ENCODE measurements around the gene MYOM1.
"Not testable (repeated sequence)": the region's sequence is repeated elsewhere in the genome, so short reads cannot be mapped to it uniquely, and the experiment has no call there.

The MYOM1 gene

DNA sequence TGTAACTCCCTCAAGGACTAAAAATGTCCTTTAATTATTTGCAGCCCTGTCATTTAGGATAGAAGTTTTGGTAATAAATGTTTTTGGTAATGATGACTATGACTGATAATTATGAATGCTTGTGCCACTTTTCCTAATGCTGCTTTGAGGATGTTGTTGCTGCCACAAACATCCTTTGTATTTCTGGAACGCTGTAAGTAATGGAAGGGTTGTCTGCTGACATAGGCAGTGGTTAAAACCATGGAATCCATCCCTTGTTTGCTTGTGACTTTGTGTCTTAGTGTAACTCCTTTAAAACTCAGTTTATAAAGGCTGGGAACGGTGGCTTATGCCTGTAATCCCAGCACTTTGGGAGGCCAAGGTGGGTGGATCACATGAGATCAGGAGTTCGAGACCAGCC is 187.0 kb downstream of the MYOM1 start:
- Histone ChIP-seq H3K36me3 (ENCODE audit: control insufficient read depth, insufficient read depth, low read length) (no peaks in the 10 kb centered on the region), H3K9ac (no peak overlapping the region), H2AFZ (no peak overlapping the region), H3K4me1 (no peaks in the 10 kb centered on the region), H3K4me3 (ENCODE audit: low read depth, low read length) (no peak overlapping the region), H3K4me2 (ENCODE audit: low read length) (no peak overlapping the region), H3K79me2 (no peaks in the 10 kb centered on the region), H3K27ac (no peak overlapping the region), H3K27me3 (ENCODE audit: control insufficient read depth, insufficient read depth, low read length) (no peaks in the 10 kb centered on the region), H3K9me3 (ENCODE audit: control insufficient read depth, low read length) (no peaks in the 10 kb centered on the region)
- TF ChIP-seq, protein P1, sequence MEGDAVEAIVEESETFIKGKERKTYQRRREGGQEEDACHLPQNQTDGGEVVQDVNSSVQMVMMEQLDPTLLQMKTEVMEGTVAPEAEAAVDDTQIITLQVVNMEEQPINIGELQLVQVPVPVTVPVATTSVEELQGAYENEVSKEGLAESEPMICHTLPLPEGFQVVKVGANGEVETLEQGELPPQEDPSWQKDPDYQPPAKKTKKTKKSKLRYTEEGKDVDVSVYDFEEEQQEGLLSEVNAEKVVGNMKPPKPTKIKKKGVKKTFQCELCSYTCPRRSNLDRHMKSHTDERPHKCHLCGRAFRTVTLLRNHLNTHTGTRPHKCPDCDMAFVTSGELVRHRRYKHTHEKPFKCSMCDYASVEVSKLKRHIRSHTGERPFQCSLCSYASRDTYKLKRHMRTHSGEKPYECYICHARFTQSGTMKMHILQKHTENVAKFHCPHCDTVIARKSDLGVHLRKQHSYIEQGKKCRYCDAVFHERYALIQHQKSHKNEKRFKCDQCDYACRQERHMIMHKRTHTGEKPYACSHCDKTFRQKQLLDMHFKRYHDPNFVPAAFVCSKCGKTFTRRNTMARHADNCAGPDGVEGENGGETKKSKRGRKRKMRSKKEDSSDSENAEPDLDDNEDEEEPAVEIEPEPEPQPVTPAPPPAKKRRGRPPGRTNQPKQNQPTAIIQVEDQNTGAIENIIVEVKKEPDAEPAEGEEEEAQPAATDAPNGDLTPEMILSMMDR (IDR thresholded peaks at IDR 0.05) = no peak

DNA sequence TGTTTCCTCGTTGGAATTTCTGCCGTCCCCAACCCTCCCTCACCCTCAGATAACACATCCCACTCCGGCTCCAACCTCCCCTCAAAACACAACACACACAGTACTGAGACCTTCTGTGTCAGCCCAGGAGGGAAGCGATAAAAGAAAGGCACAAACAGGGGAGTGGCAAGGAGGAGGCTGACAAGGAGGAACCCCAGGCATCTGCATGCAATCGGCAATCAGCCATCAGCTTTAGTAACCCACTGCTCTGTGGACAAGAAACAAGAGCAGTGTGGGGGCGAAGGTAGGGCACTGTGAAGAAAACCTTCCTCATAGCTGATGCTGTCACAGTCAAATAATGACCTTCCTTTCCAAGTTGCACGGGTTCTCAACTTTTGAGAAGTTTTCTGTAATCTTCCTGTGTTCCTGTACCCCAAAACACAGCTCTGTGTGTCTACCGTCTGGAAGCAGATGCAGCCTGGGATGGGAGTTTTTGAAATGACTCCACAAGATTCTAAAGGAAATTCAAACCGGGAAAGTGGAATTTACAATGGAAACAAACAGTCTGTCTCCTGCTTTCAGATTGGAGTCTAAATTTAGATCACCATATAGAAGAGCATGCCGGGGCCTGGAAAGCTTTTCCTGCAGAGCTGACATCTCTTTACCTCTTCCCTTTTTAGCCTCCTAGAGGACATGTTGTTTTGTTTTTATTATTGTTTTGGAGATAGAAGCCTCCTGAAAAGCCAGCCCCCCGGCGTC is 190.4 kb downstream of the MYOM1 start:
- no peak overlapping the region for H3K4me3 ChIP-seq (ENCODE audit: low read depth, low read length)
- H2AFZ ChIP-seq = peak overlapping the region; percentile 48
- H3K4me2 ChIP-seq (ENCODE audit: low read length) = no peak overlapping the region
- no peaks in the 10 kb centered on the region for H3K36me3 ChIP-seq (ENCODE audit: control insufficient read depth, insufficient read depth, low read length)
- H3K9ac ChIP-seq = no peak overlapping the region
- no peaks in the 10 kb centered on the region for H3K9me3 ChIP-seq (ENCODE audit: control insufficient read depth, low read length)
- no peaks in the 10 kb centered on the region for H3K4me1 ChIP-seq
- TF ChIP-seq, protein P1 (IDR thresholded peaks at IDR 0.05) = no peak
- no peaks in the 10 kb centered on the region for H3K79me2 ChIP-seq
- no peak overlapping the region for H3K27ac ChIP-seq
- no peaks in the 10 kb centered on the region for H3K27me3 ChIP-seq (ENCODE audit: control insufficient read depth, insufficient read depth, low read length)

DNA sequence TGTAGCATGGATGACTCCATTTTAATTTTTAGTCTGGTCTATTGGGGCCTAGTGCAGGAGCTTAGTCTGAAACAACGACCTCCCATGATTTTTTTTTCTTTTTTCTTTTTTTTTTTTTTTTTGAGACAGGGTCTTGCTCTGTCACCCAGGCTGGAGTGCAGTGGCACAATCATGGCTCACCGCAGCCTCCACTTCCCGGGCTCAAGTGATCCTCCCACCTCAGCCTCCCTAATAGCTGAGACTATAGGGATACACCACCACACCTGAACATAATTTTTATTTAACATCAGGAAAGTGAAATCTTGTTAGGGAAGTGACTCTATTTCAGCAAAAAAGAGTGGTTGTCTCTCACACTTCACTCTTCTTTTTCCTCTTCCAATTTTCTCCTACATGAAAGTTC is 191.7 kb downstream of the MYOM1 start:
- not testable (repeated sequence) for H3K79me2 ChIP-seq; H2AFZ ChIP-seq; H3K4me2 ChIP-seq (ENCODE audit: low read length); H3K9me3 ChIP-seq (ENCODE audit: control insufficient read depth, low read length); H3K27ac ChIP-seq; H3K4me1 ChIP-seq; H3K4me3 ChIP-seq (ENCODE audit: low read depth, low read length); H3K27me3 ChIP-seq (ENCODE audit: control insufficient read depth, insufficient read depth, low read length); H3K9ac ChIP-seq; H3K36me3 ChIP-seq (ENCODE audit: control insufficient read depth, insufficient read depth, low read length)

GRCh38 chr18:3027370-3027891 is 192.3 kb downstream of the MYOM1 start:
- Histone ChIP-seq H3K27me3 (ENCODE audit: control insufficient read depth, insufficient read depth, low read length) (no peaks in the 10 kb centered on the region), H2AFZ (no peak overlapping the region), H3K36me3 (ENCODE audit: control insufficient read depth, insufficient read depth, low read length) (no peaks in the 10 kb centered on the region), H3K9me3 (ENCODE audit: control insufficient read depth, low read length) (no peaks in the 10 kb centered on the region), H3K4me2 (ENCODE audit: low read length) (no peak overlapping the region), H3K4me1 (no peaks in the 10 kb centered on the region), H3K27ac (no peak overlapping the region), H3K4me3 (ENCODE audit: low read depth, low read length) (no peak overlapping the region), H3K79me2 (no peaks in the 10 kb centered on the region), H3K9ac (no peak overlapping the region)
- TF ChIP-seq, protein P1 (IDR thresholded peaks at IDR 0.05) = no peak

DNA sequence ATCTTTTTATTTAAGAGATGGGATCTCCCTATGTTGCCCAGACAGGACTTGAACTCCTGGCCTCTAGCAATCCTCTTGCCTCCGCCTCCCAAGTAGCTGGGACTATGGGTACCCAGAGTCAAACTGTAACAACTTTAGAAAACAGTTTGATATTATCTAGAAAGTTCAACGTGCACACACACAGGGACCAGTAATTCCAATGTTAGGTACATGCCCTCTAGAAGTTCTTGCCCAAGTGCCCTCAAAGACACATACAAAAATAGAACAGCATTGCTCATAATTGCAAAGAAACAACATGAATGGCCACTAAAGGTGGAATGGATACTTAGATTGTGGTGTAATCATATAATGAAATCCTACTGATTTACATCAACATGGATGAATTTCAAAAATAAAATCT is 194.2 kb downstream of the MYOM1 start:
- Histone ChIP-seq H3K79me2 (no peaks in the 10 kb centered on the region), H3K9ac (no peak overlapping the region), H2AFZ (no peak overlapping the region), H3K27ac (no peak overlapping the region), H3K4me2 (ENCODE audit: low read length) (no peak overlapping the region), H3K4me3 (ENCODE audit: low read depth, low read length) (no peak overlapping the region), H3K27me3 (ENCODE audit: control insufficient read depth, insufficient read depth, low read length) (no peaks in the 10 kb centered on the region), H3K9me3 (ENCODE audit: control insufficient read depth, low read length) (no peaks in the 10 kb centered on the region), H3K36me3 (ENCODE audit: control insufficient read depth, insufficient read depth, low read length) (no peaks in the 10 kb centered on the region), H3K4me1 (no peaks in the 10 kb centered on the region)
- TF ChIP-seq, protein P1 (IDR thresholded peaks at IDR 0.05) = no peak

- H3K4me2 ChIP-seq (ENCODE audit: low read length); H2AFZ ChIP-seq; H3K9me3 ChIP-seq (ENCODE audit: control insufficient read depth, low read length): not testable (repeated sequence)
Measured at GRCh38 chr18:3023603-3024002, 196.2 kb downstream of the MYOM1 start.

More at GRCh38 chr18:3023603-3024002, 196.2 kb downstream of the MYOM1 start:
- not testable (repeated sequence) for H3K4me1 ChIP-seq; H3K27me3 ChIP-seq (ENCODE audit: control insufficient read depth, insufficient read depth, low read length); H3K9ac ChIP-seq; H3K4me3 ChIP-seq (ENCODE audit: low read depth, low read length); H3K27ac ChIP-seq; H3K79me2 ChIP-seq; H3K36me3 ChIP-seq (ENCODE audit: control insufficient read depth, insufficient read depth, low read length)

Data from parathyroid adenoma (tissue), 2 donors.